ENCODE results near the gene PCMTD2.

The PCMTD2 gene

GRCh38 chr20:64247970-64248841 is 7.3 kb upstream of the PCMTD2 start:
- no peak for TF ChIP-seq POLR2A (IDR thresholded peaks at IDR 0.05; ENCODE audit: low read depth, low read length)
- DNase-seq (ENCODE audit: insufficient read length, low spot score) = no peak
- FAIRE-seq = no peak

DNA sequence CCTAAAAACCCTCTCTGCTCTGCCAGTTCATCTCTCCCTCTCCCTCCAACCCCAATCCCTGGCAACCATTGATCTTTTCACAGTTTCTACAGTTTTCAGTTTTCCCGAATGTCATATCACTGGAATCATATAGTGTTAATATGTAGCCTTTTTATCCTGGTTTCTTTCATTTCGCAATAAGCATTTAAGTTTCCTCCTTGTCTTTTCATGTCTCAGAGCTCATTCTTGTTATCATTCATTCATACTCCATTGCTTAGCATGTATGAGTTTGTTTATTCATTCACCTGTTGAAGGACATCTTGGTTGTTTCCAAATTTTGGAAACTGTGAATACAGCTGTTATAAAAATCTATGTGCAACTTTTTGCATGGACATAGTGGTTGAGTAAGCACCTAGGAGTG is 5.5 kb upstream of the PCMTD2 start:
- DNase-seq (ENCODE audit: insufficient read length, low spot score) = no peak
- TF ChIP-seq POLR2A (IDR thresholded peaks at IDR 0.05; ENCODE audit: low read depth, low read length) = no peak
- FAIRE-seq = no peak

DNA sequence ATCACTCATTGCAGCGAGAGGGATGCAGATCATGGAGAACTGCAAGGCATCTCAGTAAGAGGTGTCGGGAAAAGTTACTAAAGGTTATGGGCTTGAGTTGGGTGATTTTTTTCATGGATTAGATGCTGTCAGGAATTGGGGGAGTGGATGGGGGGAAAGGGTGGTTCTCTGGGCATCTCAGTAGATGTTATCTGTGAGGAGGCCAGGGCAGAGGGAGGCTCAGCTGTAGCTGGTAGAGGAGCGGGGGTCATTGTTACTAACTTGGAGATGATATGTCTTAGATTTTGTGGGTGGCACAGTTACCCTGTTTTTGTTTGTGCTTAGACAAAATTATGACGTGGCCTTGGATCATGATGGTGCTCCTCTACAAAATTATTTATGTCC is 2.6 kb upstream of the PCMTD2 start:
- FAIRE-seq (no peak), DNase-seq (ENCODE audit: insufficient read length, low spot score) (no peak)
- TF ChIP-seq POLR2A (IDR thresholded peaks at IDR 0.05; ENCODE audit: low read depth, low read length) = no peak

GRCh38 chr20:64253443-64253842 is 2.1 kb upstream of the PCMTD2 start:
- FAIRE-seq (no peak), DNase-seq (ENCODE audit: insufficient read length, low spot score) (no peak)
- TF ChIP-seq POLR2A (IDR thresholded peaks at IDR 0.05; ENCODE audit: low read depth, low read length) = no peak

GRCh38 chr20:64254156-64254555 is 1.4 kb upstream of the PCMTD2 start:
- no peak for FAIRE-seq
- TF ChIP-seq POLR2A (IDR thresholded peaks at IDR 0.05; ENCODE audit: low read depth, low read length) = no peak
- DNase-seq (ENCODE audit: insufficient read length, low spot score) = no peak

DNA sequence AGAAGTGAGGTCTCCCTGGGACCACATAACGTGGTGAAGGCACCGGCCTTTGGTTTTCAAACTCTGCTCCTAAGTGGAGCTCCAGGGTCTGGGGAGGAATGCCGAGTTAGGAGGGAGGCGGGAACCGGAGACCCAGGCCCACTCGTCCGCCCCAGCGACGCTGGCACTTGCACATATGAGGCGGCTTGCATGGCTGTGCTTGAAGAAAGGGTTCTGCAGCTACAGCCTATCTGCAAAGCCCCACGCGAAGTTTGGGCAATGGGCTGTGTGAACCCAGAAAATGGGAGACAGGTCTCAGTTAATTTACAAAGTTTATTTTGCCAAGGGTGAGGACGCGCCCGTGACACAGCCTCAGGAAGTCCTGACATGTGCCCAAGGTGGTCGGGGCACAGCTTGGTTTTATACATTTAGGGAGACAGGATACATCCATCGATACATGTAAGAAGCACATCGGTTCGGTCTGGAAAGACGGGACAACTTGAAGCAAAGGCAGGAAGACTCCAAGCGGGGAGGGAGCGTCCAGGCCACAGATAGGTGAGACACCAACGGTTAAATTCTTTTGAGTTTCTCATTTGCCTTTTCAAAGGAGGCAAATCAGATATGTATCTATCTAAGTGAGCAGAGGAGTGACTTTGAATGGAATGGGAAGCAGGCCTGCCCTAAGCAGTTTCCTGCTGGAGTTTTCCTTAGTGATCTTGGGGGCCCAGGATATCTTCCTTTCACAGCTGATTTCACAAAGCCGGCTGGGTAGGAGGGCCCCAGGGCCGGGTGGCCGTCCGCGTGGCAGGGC is 782 bp upstream of the PCMTD2 start:
- DNase-seq (ENCODE audit: insufficient read length, low spot score) = no peak
- FAIRE-seq = no peak
- TF ChIP-seq POLR2A (IDR thresholded peaks at IDR 0.05; ENCODE audit: low read depth, low read length) = no peak

GRCh38 chr20:64256282-64256935 is 861 bp downstream of the PCMTD2 start:
- FAIRE-seq = no peak
- no peak for DNase-seq (ENCODE audit: insufficient read length, low spot score)
- no peak for TF ChIP-seq POLR2A (IDR thresholded peaks at IDR 0.05; ENCODE audit: low read depth, low read length)

DNA sequence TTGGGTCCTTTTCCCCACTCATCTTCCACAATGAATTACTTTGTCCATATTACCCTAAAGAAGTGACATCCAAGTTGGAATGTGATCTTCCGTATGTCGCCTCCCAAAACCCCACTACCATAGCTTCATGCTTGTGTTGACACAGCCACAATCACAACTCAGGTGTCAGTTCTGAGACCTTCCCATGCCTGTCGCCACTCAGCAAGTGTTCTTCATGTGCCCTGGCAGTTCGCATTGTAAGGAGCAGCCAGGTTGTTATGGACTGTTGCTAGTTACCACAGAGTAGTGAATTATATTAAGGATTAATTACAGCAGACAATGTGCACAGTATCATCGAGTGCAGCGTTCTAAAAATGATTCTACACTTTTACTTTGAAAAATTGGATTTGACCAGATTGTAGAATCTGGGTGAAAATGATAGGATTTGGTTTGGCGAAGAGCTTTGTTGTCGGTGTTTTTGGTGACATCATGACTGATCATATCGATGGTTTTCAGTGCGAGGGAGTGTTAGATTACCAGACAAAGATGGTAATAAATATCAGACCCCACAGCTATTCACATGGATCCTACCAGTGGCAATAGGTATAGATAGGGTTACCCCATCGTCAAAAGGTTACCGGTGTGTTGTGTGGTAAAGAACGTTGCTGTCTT is 1.7 kb downstream of the PCMTD2 start:
- FAIRE-seq (no peak), DNase-seq (ENCODE audit: insufficient read length, low spot score) (no peak)
- no peak for TF ChIP-seq POLR2A (IDR thresholded peaks at IDR 0.05; ENCODE audit: low read depth, low read length)

DNA sequence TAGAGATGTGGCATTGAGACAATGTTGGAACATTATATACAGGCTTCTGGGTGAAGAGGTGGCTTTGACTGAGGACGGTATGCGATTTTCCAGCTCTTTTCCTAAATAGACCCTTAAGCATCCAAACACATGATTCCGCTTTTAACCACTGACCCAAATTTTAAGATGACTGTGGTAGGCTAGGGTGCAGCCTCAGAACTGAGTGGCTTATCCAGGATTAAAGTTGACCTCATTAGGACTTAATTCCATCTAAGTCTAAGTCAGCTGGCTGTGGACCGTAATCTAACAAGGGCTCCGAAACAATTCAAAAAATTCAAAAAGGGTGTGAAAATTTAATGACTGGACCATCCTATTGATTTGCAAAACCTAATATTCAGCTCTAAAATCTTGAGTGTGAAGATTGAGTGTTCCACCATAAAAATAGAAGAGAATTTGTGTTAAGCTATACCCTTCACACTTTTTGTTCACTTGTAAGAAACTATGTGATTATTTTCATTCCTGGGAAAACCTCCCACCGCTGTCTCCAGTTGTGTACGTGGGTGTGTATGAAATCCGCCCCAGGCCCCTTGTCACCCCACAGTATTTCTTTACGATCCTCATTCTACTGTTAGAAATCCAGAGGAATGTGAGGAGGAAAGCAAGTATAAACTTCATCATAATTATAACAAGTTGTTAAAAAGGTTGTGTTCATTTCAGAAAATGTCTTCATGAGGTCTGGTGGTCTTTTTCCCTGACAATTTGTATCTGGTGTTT is 2.7 kb downstream of the PCMTD2 start:
- no peak for TF ChIP-seq POLR2A (IDR thresholded peaks at IDR 0.05; ENCODE audit: low read depth, low read length)
- FAIRE-seq (no peak), DNase-seq (ENCODE audit: insufficient read length, low spot score) (no peak)

DNA sequence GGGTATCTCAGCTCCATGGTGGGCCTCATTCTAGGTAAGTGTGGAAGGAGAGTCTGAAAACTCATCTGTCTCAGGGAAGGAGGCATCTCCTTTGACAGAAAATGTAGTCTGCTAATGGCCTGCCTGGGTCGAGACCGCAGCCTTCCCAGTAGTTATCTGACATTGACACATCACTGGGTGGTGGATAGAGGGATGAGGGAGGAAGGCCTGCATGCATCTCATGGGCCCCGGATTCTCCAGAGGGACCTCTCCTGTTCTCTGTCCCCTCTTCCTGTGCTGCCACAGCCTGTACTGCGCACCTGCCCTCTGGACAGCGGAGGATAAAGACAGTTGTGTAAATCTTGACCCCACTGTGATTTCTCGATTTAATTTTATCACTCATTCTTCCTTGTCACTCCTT is 4.7 kb downstream of the PCMTD2 start:
- DNase-seq (ENCODE audit: insufficient read length, low spot score) (no peak), FAIRE-seq (no peak)
- TF ChIP-seq POLR2A (IDR thresholded peaks at IDR 0.05; ENCODE audit: low read depth, low read length) = no peak

- DNase-seq (ENCODE audit: insufficient read length, low spot score) = no peak
- FAIRE-seq = no peak
- TF ChIP-seq POLR2A (IDR thresholded peaks at IDR 0.05; ENCODE audit: low read depth, low read length) = no peak
Measured at GRCh38 chr20:64261138-64261537, 5.6 kb downstream of the PCMTD2 start.

DNA sequence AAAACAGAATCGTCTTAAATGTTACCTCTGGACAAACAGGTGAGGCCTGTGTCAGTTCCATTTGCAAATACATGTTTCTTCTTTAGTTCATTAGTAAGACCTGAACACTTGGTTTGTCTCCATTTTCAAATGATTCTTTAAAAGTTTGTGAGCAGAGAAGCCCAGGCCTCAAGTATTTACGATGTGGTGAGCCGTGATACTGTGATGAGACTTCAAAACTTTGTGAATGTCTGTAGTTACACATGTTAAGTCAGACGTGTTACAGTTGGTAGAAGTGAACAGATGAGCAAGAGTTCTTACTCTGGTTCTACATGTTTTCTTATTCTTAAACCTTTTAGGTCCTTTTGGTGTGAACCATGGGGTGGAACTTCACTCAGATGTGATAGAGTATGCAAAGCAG is 8.5 kb downstream of the PCMTD2 start:
- TF ChIP-seq POLR2A (IDR thresholded peaks at IDR 0.05; ENCODE audit: low read depth, low read length) = no peak
- FAIRE-seq = no peak
- no peak for DNase-seq (ENCODE audit: insufficient read length, low spot score)

DNA sequence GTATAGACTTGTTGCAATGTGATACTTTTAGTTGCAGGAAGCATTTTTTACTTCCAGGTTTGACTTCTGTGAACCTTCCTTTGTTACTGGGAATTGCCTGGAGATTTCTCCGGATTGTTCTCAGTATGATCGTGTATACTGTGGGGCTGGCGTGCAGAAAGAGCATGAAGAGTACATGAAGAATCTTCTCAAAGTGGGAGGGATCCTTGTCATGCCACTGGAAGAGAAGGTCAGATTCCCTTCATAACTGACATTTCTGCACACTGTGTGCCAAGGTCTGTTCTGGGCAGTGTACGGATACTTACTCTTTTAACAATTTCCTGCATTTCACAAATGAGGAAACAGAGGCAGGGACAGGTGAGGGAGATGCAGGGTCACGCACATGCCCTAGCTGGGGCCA is 9.7 kb downstream of the PCMTD2 start:
- DNase-seq (ENCODE audit: insufficient read length, low spot score) = no peak
- no peak for TF ChIP-seq POLR2A (IDR thresholded peaks at IDR 0.05; ENCODE audit: low read depth, low read length)
- FAIRE-seq = no peak
